MM.1S (cell line): ENCODE measurements around the gene GPR137.

ENCODE experiments used
- DNase-seq: peaks from one replicate; pipeline ENCODE4 v3.0.0-alpha.2; 2015
- H2AFZ ChIP-seq: fragments of 300-600 bp; sonication (generic); 2 replicates; pipeline ENCODE4 v1.6.0; 2016; ENCODE audit warnings: antibody characterized with exemption, low read length
- H3F3A ChIP-seq: fragments of 300-600 bp; sonication (generic); 2 replicates; pipeline ENCODE4 v1.6.1; 2016; ENCODE audit warnings: mild to moderate bottlenecking, antibody characterized with exemption, low read length, moderate library complexity, mixed read lengths; ENCODE audit not compliant: insufficient read depth
- H3K27ac ChIP-seq: fragments of 300-600 bp; sonication (generic); 2 replicates; pipeline ENCODE4 v1.5.1; 2016; ENCODE audit warnings: mild to moderate bottlenecking, low read length
- H3K27me3 ChIP-seq: fragments of 300-600 bp; sonication (generic); replicated peaks from 2 replicates; pipeline ENCODE4 v1.6.0; 2016; ENCODE audit warnings: low read length; ENCODE audit not compliant: insufficient read depth
- H3K36me3 ChIP-seq: fragments of 300-600 bp; sonication (generic); replicated peaks from 2 replicates; pipeline ENCODE4 v1.6.1; 2016; ENCODE audit warnings: mild to moderate bottlenecking, low read length, mixed read lengths; ENCODE audit not compliant: insufficient read depth
- H3K4me1 ChIP-seq: fragments of 300-600 bp; sonication (generic); 2 replicates; pipeline ENCODE4 v1.6.1; 2016; ENCODE audit warnings: low read length, mixed read lengths
- H3K4me2 ChIP-seq: fragments of 300-600 bp; sonication (generic); 2 replicates; pipeline ENCODE4 v1.6.0; 2016; ENCODE audit warnings: low read depth, low read length
- H3K4me3 ChIP-seq: fragments of 300-600 bp; sonication (generic); 2 replicates; pipeline ENCODE4 v1.5.1; 2016; ENCODE audit warnings: low read length, mixed read lengths
- H3K79me2 ChIP-seq: fragments of 300-600 bp; sonication (generic); 2 replicates; pipeline ENCODE4 v1.6.1; 2016; ENCODE audit warnings: mixed run types, low read length, mixed read lengths
- H3K9ac ChIP-seq: fragments of 300-600 bp; sonication (generic); 2 replicates; pipeline ENCODE4 v1.6.1; 2016; ENCODE audit warnings: low read length, mixed read lengths
- H3K9me2 ChIP-seq: fragments of 300-600 bp; sonication (generic); replicated peaks from 2 replicates; pipeline ENCODE4 v1.6.1; 2016; ENCODE audit warnings: mild to moderate bottlenecking, low read length, mixed read lengths; ENCODE audit not compliant: insufficient read depth
- H3K9me3 ChIP-seq: fragments of 300-600 bp; sonication (generic); replicated peaks from 2 replicates; pipeline ENCODE4 v1.6.1; 2016; ENCODE audit warnings: mild to moderate bottlenecking, low read length, mixed read lengths; ENCODE audit not compliant: insufficient read depth
- H4K20me1 ChIP-seq: fragments of 300-600 bp; sonication (generic); 2 replicates; pipeline ENCODE4 v1.6.1; 2016; ENCODE audit warnings: mild to moderate bottlenecking, low read length, moderate library complexity, mixed read lengths; ENCODE audit not compliant: insufficient read depth
- CTCF ChIP-seq: fragments of 300-600 bp; sonication (generic); IDR thresholded peaks from 2 replicates; pipeline ENCODE4 v1.5.1; 2016; ENCODE audit warnings: antibody characterized with exemption, low read length, mixed read lengths
- EZH2 ChIP-seq: fragments of 300-600 bp; sonication (generic); optimal IDR thresholded peaks from 2 replicates; pipeline ENCODE3; 2017; ENCODE audit warnings: low read depth, mild to moderate bottlenecking, antibody characterized with exemption, low read length, mixed read lengths
- EZH2phosphoT487 ChIP-seq: fragments of 300-600 bp; sonication (generic); IDR thresholded peaks from 2 replicates; pipeline ENCODE4 v1.6.1; 2018; ENCODE audit warnings: antibody characterized with exemption, low read length

Gene GPR137

GRCh38 chr11:64268893-64269539, 16.6 kb upstream of the GPR137 start:
- peaks cover 11% of the 10 kb centered on the region; the same call in 1 of the 2 replicates for H3K79me2 ChIP-seq
- H2AFZ ChIP-seq: peak overlapping the region; percentile 73
- 0 out of 2 replicates have a peak, but pooled peaks cover 5% of the 10 kb centered on the region for H3K4me1 ChIP-seq
- H3K27me3 ChIP-seq: no peaks in the 10 kb centered on the region
- TF ChIP-seq CTCF: no peak
- no peak for TF ChIP-seq EZH2phosphoT487
- no peak for TF ChIP-seq EZH2
- no peaks in the 10 kb centered on the region for H3K9me2 ChIP-seq
- peak overlapping the region; percentile 83 for H3K4me2 ChIP-seq
- no peaks in the 10 kb centered on the region for H3K9me3 ChIP-seq
- no peaks in the 10 kb centered on the region for H4K20me1 ChIP-seq
- H3F3A ChIP-seq: peaks cover 26% of the 10 kb centered on the region
- peak overlapping the region; percentile 83 for H3K27ac ChIP-seq
- H3K9ac ChIP-seq: peak overlapping the region; percentile 84
- peak overlapping the region; percentile 80 for H3K4me3 ChIP-seq
- DNase-seq: peak; percentile 54
- H3K36me3 ChIP-seq: no peaks in the 10 kb centered on the region

GRCh38 chr11:64269540-64270220, 16.0 kb upstream of the GPR137 start:
- Histone ChIP-seq H3K4me3 (peak overlapping the region; percentile 80), H3K9me2 (no peaks in the 10 kb centered on the region), H3K79me2 (peaks cover 11% of the 10 kb centered on the region; the same call in 1 of the 2 replicates), H3K4me1 (0 out of 2 replicates have a peak, but pooled peaks cover 5% of the 10 kb centered on the region), H3K9ac (peak overlapping the region; percentile 84), H3K36me3 (no peaks in the 10 kb centered on the region), H3K9me3 (no peaks in the 10 kb centered on the region), H4K20me1 (no peaks in the 10 kb centered on the region), H3K27ac (peak overlapping the region; percentile 83), H2AFZ (peak overlapping the region; percentile 73), H3F3A (peaks cover 26% of the 10 kb centered on the region), H3K27me3 (no peaks in the 10 kb centered on the region), H3K4me2 (peak overlapping the region; percentile 83)
- DNase-seq: peak; percentile 99
- TF ChIP-seq CTCF (peak; percentile 11; the same call in 1 of the 2 replicates), EZH2 (no peak)

- Histone ChIP-seq H3K36me3 (peaks cover 3% of the 10 kb centered on the region; the same call in 1 of the 2 replicates), H3K4me2 (no peak overlapping the region), H3K4me1 (0 out of 2 replicates have a peak, but pooled peaks cover 5% of the 10 kb centered on the region), H3K9me3 (no peaks in the 10 kb centered on the region), H3K9ac (no peak overlapping the region), H3K27ac (no peak overlapping the region), H3K4me3 (no peak overlapping the region), H3F3A (peaks cover 18% of the 10 kb centered on the region), H3K9me2 (no peaks in the 10 kb centered on the region), H4K20me1 (no peaks in the 10 kb centered on the region), H3K27me3 (no peaks in the 10 kb centered on the region), H2AFZ (no peak overlapping the region), H3K79me2 (peaks cover 21% of the 10 kb centered on the region)
- no peak for DNase-seq
- TF ChIP-seq EZH2 (no peak), CTCF (no peak), EZH2phosphoT487 (no peak)
These were observed 10.4 kb upstream of the GPR137 start for GRCh38 chr11:64275031-64275800.
